ENCODE measurements around the gene CCDC137.
"Not testable (repeated sequence)": the region's sequence is repeated elsewhere in the genome, so short reads cannot be mapped to it uniquely, and the experiment has no call there.

The CCDC137 gene

GRCh38 chr17:81666342-81667191, at the start of gene CCDC137, which contains the start of gene OXLD1:
CCDC137 (plus strand) TSS chr17:81666737; CDS start chr17:81666767, 30 bp downstream.
OXLD1 (minus strand) TSS chr17:81666605; CDS start chr17:81666577, 28 bp downstream.
- peak; percentile 97 for DNase-seq

DNA sequence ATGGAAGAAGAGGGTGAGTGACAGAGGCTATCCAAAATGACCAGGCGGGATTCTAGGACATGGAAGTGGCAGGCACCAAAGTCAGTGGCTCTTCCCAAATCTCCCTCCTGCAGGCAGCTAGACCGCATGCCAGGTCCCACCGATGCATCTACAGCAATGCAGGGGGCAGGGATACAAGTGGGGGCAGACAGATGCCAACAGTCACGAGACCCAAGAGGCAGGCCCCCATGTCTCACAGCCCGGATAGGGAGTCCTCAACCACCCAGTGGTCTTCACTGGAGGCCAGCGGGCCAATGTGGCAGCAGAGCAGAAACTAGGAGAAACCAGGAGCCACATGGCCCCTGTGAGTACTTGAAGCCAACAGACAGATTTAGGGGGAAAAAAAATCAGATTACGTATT, 49.7 kb upstream of the CCDC137 start:
- no peak for DNase-seq

DNA sequence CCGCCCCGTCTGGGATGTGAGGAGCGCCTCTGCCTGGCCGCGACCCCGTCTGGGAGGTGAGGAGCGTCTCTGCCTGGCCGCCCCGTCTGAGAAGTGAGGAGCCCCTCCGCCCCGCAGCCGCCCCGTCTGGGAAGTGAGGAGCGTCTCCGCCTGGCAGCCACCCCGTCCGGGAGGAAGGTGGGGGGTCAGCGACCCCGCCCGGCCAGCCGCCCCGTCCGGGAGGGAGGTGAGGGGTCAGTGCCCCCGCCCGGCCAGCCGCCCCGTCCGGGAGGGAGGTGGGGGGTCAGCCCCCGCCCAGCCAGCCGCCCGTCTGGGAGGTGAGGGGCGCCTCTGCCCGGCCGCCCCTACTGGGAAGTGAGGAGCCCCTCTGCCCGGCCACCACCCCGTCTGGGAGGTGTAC, 48.2 kb upstream of the CCDC137 start:
- not testable (repeated sequence) for DNase-seq

GRCh38 chr17:81621494-81622130, 44.9 kb upstream of the CCDC137 start:
- no peak for DNase-seq

DNA sequence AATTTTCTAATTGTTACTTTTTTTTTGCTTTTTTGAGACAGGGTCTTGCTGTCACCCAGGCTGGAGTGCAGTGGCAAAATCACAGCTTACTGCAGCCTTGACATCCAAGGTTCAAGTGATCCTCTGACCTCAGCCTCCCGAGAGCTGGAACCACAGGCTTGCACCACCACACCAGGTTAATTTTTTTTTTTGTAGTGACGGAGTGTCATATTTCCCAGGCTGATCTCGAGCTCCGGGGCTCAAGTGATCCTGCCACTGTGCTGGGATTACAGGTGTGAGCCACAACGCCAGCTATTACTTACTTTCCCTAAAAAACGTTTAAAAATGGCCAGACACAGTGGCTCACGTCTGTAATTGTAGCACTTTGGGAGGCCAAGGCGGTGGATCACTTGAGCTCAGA, 36.3 kb upstream of the CCDC137 start:
- no peak for DNase-seq

DNA sequence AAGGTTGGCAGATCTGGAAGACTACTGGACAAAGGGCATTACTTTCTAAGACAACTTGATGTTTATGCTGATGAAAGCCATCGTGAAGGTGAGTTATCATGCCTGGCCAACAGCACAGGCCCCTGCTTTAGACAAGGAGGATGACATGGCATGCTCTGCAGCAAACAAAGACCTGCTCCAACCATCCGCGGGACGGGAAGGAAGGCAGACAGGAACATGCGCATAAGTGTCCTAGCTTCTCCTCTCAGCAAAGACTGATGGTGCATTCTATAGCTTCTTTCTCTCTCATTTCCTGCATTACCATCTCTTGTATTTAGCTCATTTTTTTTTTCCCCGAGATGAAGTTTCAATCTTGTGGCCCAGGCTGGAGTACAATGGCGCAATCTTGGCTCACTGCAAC, 35.1 kb upstream of the CCDC137 start:
- DNase-seq: no peak

DNA sequence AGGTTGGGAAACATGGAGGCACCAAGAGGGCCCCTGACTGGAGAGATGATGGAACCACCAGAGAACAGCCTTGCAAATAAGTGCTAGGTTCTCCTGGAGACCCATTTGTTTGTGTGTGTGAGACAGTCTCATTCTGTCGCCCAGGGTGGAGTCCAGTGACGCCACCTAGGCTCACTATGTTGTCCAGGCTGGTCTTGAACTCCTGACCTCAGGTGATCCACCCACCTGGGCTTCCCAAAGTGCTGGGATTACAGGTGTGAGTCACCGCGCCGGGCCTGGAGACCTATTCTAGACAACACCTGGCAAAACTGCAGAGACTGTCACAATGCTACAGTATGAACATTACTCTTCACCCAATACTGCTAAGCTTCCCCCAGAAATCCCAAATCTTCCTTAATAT, 31.1 kb upstream of the CCDC137 start:
- DNase-seq: no peak

DNA sequence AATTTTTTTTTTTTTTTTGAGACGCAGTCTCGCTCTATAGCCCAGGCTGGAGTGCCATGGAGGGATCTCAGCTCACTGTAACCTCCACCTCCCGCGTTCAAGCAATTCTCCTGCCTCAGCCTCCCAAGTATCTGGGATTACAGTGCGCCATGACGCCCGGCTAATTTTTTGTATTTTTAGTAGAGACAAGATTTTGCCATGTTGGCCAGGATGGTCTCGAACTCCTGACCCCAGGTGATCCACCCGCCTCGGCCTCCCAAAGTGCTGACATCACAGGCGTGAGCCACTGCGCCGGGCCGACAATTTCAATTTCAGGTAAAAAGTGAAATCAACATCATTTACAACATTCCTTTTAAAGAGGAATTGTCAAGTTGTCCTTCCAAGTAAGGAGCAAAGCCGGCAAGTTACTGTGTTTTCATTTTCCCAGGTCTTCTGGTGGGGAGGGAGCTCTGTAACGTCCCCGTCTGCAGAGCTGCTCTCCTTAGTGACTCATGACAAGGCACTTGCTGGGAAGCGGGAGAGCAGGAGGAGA, 30.5 kb upstream of the CCDC137 start:
- no peak for DNase-seq

DNA sequence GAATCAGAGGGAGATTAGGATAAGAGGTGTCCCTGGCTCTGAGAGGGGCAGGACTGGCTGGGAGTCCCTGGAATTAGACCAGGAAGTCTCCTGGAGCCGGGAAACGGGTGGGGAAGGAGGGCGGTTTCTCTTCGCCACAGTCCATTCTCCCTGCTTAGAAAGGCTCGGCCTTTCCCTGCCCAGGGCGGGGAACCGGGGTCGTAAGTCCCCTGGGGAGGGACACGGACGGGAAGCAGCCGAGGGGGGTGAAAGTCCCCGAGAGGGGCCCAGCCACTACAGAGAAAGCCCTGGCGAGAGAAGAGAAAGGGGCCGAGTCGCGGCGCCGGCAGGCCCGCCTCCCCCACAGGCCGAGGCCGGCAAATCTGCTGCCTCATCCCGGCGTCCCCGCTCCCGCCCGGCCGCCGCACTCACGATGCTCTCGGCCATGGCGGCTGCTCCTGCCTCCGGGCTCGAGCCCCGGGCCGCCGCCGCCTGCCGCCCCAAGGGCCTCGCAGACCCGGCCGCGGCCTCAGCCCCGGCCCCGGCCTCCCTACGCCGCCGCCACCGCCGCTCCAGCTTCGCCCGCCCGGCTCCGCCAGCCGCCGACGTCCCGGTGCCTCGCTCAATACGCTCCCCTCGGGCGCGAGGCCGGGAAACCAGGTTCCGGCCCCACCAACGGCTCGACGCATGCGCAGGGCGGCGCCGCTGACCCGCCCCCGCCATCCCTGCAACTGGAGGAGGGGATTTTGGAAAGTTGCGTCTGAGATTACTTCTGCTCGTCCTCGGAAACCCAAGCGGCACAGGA, 29.8 kb upstream of the CCDC137 start, which contains the start of the genes NPLOC4 and TSPAN10:
TSS of gene NPLOC4 (minus strand) at position 608 of the 784 bp plus-strand sequence. CDS start at position 426, 182 bp downstream.
TSS of gene TSPAN10 (plus strand) at position 692 of the 784 bp plus-strand sequence. CDS start 5,217 bp downstream, outside the sequence.
- peak; percentile 94 for DNase-seq

GRCh38 chr17:81638683-81639082, 27.9 kb upstream of the CCDC137 start:
- DNase-seq: no peak

DNA sequence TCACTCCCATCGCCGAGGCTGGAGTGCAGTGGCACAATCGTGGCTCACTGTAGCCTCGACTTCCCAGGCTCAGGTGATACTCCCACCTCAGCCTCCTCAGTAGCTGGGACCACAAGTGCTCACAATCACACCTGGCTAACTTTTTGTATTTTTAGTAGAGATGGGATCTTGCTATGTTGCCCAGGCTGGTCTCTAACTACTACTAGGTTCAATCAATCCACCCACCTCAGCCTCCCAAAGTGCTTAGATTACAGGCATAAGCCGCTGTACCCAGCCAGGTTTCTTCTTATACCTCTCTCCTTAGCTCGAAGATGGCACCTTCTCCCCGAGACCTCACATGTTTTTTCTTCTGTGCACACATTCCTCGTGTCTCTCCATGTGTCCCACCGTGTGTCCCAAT, 26.5 kb upstream of the CCDC137 start:
- no peak for DNase-seq

DNA sequence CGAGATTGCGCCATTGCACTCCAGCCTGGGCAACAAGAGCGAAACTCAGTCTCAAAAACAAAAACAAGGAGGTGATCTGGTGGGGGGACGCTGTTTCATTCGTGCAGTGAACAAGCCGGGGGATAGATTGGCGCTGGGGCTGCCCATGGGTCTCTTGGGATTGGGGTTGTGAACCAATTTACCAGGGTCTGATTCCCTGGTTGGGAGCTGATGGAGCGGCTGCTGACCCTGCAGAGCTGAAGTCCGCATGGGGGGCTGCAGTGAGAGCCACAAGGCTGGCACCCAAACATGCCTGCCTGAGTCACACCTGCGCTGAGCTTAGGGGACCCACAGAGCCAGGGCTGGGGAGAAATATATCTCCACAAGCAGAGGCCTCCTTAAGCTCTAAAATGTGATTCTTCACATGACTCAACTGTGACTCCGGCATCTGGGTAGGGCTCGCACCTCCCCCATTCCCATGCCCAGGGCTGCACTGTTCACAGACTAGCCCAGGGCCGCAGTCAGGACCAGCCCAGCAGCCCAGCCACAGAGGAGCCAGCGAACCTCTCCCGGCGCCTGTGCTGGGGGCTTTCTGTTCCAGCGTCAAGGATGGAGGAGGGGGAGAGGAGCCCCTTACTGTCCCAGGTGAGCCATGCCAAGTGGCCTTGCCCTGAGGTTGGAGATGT, 24.6 kb upstream of the CCDC137 start:
- DNase-seq: no peak

DNA sequence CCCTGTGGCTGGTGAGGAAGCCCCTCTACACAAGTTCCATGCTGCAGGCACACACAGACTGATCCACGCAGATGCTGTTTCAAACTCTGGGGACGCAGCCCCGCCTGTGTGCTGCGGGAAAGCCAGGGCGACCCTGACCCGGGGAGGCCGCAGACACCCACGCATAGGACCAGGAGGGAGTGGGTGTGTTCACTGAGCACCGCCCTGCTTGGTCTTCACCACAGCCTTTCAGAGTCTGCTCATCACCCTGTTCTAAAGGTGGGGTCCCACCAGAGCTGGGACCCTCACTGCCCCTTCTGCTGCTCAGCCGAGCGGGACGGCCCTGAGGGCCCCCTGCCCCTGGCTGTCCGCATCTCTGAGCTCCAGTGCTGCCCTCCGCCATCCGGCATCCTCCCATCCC, 22.0 kb upstream of the CCDC137 start:
- DNase-seq: no peak

DNA sequence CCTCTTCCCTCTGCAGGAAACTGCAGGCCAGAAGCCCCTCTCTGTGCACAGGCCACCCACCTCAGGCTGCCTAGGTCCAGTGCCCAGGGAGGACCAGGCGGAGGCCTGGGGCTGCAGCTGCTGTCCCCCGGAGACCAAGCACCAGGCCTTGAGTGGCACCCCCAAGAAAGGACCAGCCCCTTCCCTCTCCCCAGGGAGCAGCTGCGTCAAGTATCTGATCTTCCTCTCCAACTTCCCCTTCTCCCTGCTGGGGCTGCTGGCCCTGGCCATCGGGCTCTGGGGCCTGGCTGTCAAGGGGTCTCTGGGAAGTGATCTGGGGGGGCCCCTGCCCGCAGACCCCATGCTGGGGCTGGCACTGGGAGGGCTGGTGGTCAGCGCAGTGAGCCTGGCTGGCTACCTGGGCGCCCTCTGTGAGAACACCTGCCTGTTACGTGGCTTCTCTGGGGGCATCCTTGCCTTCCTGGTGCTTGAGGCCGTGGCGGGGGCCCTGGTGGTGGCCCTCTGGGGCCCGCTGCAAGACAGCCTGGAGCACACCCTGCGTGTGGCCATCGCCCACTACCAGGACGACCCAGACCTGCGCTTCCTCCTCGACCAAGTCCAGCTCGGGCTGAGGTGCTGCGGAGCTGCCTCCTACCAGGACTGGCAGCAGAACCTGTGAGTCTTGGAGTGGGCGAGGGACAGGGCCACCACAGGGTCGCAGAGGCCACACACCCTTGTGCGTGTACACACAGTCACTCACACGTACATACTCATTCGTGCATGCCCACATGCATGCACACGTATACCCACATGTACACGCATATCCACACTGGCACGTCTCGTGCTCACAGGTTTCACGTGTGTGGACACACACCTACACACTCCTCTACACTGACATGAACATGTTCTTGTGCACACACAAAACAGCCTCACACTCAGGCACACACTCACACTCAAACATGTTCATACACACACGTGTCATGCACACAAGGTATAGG, 21.3 kb upstream of the CCDC137 start:
- no peak for DNase-seq

GRCh38 chr17:81646869-81647600, 19.5 kb upstream of the CCDC137 start:
- DNase-seq: no peak

DNA sequence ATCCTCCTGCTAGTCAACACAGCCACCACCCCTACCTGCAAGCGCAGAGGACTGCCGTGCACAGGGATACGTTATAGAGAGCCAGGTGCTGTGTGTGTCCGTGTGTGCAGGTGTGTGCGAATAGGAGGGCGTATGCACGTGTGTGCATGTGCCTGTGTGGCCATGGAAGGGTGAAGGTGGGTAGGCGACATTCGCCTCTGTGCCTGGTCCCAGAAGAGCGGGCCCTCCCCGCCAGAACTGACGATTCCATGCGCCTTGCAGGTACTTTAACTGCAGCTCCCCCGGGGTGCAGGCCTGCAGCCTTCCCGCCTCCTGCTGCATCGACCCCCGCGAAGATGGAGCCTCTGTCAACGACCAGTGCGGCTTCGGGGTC, 18.9 kb upstream of the CCDC137 start:
- no peak for DNase-seq

- no peak for DNase-seq
Observed at GRCh38 chr17:81648013-81648706, 18.4 kb upstream of the CCDC137 start.

GRCh38 chr17:81648707-81649085, 17.8 kb upstream of the CCDC137 start:
- DNase-seq: no peak

GRCh38 chr17:81650951-81651350, 15.6 kb upstream of the CCDC137 start:
- DNase-seq: no peak

DNA sequence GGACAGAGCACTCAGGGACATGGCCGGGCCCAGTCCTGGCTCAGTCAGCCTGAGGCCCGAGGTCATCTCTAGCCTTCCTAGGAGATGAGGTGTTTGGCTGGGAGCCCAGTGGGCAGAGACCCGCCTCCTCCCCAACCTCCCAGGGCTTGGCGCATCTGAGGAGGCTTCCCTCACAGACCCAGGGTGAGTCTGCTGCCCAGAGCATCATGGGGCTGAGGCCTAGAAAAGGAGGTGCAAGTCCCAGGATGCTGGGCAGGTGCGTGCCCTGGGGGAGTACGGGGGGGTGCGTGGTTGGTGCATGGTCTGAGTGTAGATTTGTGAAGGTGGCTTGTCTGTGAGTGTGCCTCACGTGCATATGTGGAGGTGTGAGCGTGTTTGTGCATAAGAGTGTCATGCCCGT, 14.8 kb upstream of the CCDC137 start:
- no peak for DNase-seq

Data from activated effector memory CD4-positive, alpha-beta T cell treated with anti-CD3 and anti-CD28 coated beads, Interleukin-2, amount 50 U/mL, for 16 hours (primary cell).